ENCODE data around the gene EFHC2. TPM values are rescaled to one million over a fixed set of nuclear protein-coding genes. Genes with fewer than 3 reads are reported as not detected.

EFHC2 gene
- total and polyA plus RNA-seq, 10 donors, result 0.20 to 1.4 (median 0.71) TPM

DNA sequence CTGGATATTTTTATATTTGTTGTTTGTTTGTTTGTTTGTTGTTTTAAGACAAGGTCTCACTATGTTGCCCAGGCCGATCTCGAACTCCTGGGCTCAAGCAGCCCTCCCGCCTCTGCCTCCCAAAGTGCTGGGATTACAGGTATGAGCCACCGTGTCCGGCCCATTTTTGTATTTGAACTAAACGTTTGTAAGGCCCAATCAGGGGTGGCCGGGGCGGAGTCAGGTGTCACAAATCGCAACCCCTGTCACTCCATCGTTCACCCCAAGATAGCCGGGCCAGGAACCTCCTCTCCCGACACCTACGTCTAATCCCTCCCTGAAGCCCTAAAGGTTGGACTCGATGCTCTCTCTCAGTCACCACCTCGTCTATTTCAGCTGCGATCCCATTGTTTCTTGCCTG lies 722 bp upstream of the EFHC2 start:
- Histone ChIP-seq H3K27me3 (replicated peaks in 1 of 7) (peaks cover 0 to 18% (median 0%) of the 10 kb centered on the region in 7 donors), H3K4me1 (peaks cover 0 to 11% (median 2%) of the 10 kb centered on the region in 6 donors), H3K36me3 (no peaks in the 10 kb centered on the region), H3K27ac (peak overlapping the region in 7 of 8 donors; percentile 31 to 83 (median 42)), H3K9me3 (no peaks in the 10 kb centered on the region), H3K4me3 (peak overlapping the region in 5 of 8 donors; percentile 36 to 68 (median 39))
- WGBS, 5 donors, result 18 to 39% (median 22%) methylated on average over 16 of the region's 16 CpGs
- TF ChIP-seq, protein P1, sequence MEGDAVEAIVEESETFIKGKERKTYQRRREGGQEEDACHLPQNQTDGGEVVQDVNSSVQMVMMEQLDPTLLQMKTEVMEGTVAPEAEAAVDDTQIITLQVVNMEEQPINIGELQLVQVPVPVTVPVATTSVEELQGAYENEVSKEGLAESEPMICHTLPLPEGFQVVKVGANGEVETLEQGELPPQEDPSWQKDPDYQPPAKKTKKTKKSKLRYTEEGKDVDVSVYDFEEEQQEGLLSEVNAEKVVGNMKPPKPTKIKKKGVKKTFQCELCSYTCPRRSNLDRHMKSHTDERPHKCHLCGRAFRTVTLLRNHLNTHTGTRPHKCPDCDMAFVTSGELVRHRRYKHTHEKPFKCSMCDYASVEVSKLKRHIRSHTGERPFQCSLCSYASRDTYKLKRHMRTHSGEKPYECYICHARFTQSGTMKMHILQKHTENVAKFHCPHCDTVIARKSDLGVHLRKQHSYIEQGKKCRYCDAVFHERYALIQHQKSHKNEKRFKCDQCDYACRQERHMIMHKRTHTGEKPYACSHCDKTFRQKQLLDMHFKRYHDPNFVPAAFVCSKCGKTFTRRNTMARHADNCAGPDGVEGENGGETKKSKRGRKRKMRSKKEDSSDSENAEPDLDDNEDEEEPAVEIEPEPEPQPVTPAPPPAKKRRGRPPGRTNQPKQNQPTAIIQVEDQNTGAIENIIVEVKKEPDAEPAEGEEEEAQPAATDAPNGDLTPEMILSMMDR (IDR thresholded peaks at IDR 0.05 in 8 of 11, conservative IDR thresholded peaks at IDR 0.05 in 3 of 11), result no peak
- TF ChIP-seq POLR2AphosphoS5 (IDR thresholded peaks at IDR 0.05), result no peak
- TF ChIP-seq POLR2A (IDR thresholded peaks at IDR 0.05), result no peak
- intact Hi-C loops (cut with DNase I; ENCODE audit: low total_unique reads), result no loop called here
- DNase-seq, result peak; percentile 87

DNA sequence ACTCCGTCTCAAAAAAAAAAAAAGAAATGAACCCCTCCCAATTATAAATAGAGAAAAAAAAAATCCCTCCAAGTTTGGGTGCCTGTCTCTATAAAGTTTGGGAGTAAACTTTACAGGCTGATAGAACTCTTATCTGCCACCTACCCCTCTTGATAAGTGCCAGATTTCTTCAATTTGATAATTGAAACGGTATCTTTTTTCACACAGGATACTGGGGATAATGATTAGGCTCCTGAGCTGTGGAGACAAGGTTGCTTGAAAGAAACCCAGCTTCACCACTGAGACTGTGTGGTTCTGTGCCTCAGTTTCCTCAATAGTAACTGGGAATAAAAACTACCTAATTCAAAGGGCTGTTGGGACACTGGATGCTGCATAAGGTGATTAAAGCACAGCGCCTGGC lies 606 bp downstream of the EFHC2 start:
- WGBS, 5 donors, result 20 to 73% (median 55%) methylated on average over 2 to 3 of the region's 3 CpGs
- H3K4me3 ChIP-seq, result peak overlapping the region in 4 of 8 donors; percentile 36 to 68 (median 42)
- peak overlapping the region in 2 of 8 donors; percentile 69 to 83 for H3K27ac ChIP-seq
- H3K27me3 ChIP-seq (replicated peaks in 1 of 7), result peaks cover 0 to 24% (median 0%) of the 10 kb centered on the region in 7 donors
- TF ChIP-seq POLR2A (IDR thresholded peaks at IDR 0.05), result no peak
- TF ChIP-seq POLR2AphosphoS5 (IDR thresholded peaks at IDR 0.05), result no peak
- TF ChIP-seq, protein P1 (IDR thresholded peaks at IDR 0.05 in 8 of 11, conservative IDR thresholded peaks at IDR 0.05 in 3 of 11), result no peak
- no peaks in the 10 kb centered on the region for H3K36me3 ChIP-seq
- intact Hi-C loops (cut with DNase I; ENCODE audit: low total_unique reads), result no loop called here
- no peaks in the 10 kb centered on the region for H3K9me3 ChIP-seq
- peaks cover 0 to 11% (median 2%) of the 10 kb centered on the region in 6 donors for H3K4me1 ChIP-seq
- no peak for DNase-seq

DNA sequence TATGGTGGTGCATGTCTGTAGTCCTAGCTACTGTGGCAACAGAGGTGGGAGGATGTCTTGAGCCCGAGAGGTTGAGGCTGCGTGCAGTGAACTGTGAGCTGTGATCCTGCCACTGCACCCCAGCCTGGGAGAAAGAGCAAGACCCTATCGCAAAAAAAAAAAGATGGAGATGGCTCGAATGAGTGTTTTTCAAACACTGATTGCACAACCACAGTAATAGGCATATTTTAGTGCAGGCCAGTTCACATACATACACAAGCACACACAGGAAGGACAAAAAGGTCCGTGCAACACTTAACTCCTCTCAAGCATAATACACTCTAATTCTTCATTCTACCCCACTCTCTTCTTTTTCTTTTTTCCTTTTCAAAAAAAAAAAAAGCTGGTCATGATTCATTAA lies 5.1 kb downstream of the EFHC2 start:
- H3K4me3 ChIP-seq, result no peak overlapping the region
- no peak overlapping the region for H3K27ac ChIP-seq
- H3K36me3 ChIP-seq, result no peaks in the 10 kb centered on the region
- no peaks in the 10 kb centered on the region for H3K9me3 ChIP-seq
- H3K27me3 ChIP-seq (replicated peaks in 1 of 7), result peaks cover 0 to 15% (median 0%) of the 10 kb centered on the region in 7 donors
- WGBS, 5 donors, result 66 to 78% (median 72%) methylated on average over 5 of the region's 5 CpGs
- TF ChIP-seq POLR2A (IDR thresholded peaks at IDR 0.05), result no peak
- TF ChIP-seq, protein P1 (IDR thresholded peaks at IDR 0.05 in 8 of 11, conservative IDR thresholded peaks at IDR 0.05 in 3 of 11), result no peak
- no peak for TF ChIP-seq POLR2AphosphoS5 (IDR thresholded peaks at IDR 0.05)
- peaks cover 0 to 6% (median 0%) of the 10 kb centered on the region in 6 donors for H3K4me1 ChIP-seq
- no peak for DNase-seq
- intact Hi-C loops (cut with DNase I; ENCODE audit: low total_unique reads), result no loop called here

DNA sequence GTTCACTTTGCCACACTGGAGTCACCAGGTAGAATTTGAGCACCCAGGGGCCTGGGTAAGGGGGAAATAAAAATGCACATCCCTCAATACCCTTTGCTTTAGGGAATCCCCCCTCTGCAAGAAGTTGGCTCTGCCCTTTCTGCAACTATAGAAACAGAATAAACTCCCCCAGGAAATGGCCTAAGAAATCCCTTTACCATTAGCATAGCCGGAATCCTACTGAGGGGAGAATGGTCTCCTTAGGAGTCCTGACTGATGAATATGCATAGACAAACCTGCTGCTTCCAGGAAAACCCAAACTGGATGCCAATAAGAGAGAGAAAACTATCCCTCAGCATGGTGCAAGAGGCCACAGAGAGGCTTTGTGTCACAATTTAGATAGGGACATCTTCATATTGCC lies 11.0 kb downstream of the EFHC2 start:
- intact Hi-C loops (cut with DNase I; ENCODE audit: low total_unique reads), result no loop called here
- Histone ChIP-seq H3K4me3 (no peak overlapping the region), H3K27ac (no peak overlapping the region), H3K27me3 (replicated peaks in 1 of 7) (peaks cover 0 to 14% (median 0%) of the 10 kb centered on the region in 7 donors), H3K9me3 (no peaks in the 10 kb centered on the region), H3K4me1 (no peaks in the 10 kb centered on the region), H3K36me3 (no peaks in the 10 kb centered on the region)
- DNase-seq, result no peak
- TF ChIP-seq, protein P1 (IDR thresholded peaks at IDR 0.05 in 8 of 11, conservative IDR thresholded peaks at IDR 0.05 in 3 of 11), result no peak
- no peak for TF ChIP-seq POLR2A (IDR thresholded peaks at IDR 0.05)
- no peak for TF ChIP-seq POLR2AphosphoS5 (IDR thresholded peaks at IDR 0.05)
- 0 to 87% (median 15%) methylated on average over 1 of the region's 1 CpG; no CpG with 5 or more reads in 1 of the 5 donors for WGBS, 5 donors
